Measurements from ENCODE around the gene INSC. TPM values are rescaled to one million over a fixed set of nuclear protein-coding genes. Genes with fewer than 3 reads are reported as not detected.

The INSC gene
- total RNA-seq, 1 experiment from 2014 or later = not detected

- TF ChIP-seq EZH2phosphoT487 (IDR thresholded peaks at IDR 0.05; ENCODE audit: borderline replicate concordance, low read length) (no peak), EZH2 (IDR thresholded peaks at IDR 0.05; ENCODE audit: low read length, unreplicated experiment) (no peak), CTCF (conservative IDR thresholded peaks at IDR 0.05; ENCODE audit: low read depth, low read length) (no peak)
- DNase-seq (no peak), ATAC-seq (no peak)
- no peaks in the 10 kb centered on the region for H3K9me2 ChIP-seq (replicated peaks; ENCODE audit: low read length)
- ChIA-PET POLR2A (ENCODE audit: unreplicated experiment) (no interaction called here), CTCF (no interaction called here)
- H3F3A ChIP-seq (ENCODE audit: low read length, unreplicated experiment) = no peaks in the 10 kb centered on the region
- H2AFZ ChIP-seq (ENCODE audit: low read length) = no peak overlapping the region
- H3K4me1 ChIP-seq (ENCODE audit: insufficient read depth, low read length) = no peaks in the 10 kb centered on the region
- no peaks in the 10 kb centered on the region for H4K20me1 ChIP-seq (ENCODE audit: low read length)
- H3K79me2 ChIP-seq (ENCODE audit: low read length) = no peaks in the 10 kb centered on the region
- H3K9me3 ChIP-seq (ENCODE audit: low read length) = no peaks in the 10 kb centered on the region
- no peak overlapping the region for H3K4me2 ChIP-seq (ENCODE audit: low read length)
- H3K27me3 ChIP-seq (ENCODE audit: low read length) = no peaks in the 10 kb centered on the region
- H3K27ac ChIP-seq (ENCODE audit: low read length) = no peak overlapping the region
- BruUV-seq (replicated peaks) = no TSS peak
- H3K9ac ChIP-seq (ENCODE audit: low read length) = no peak overlapping the region
- H3K4me3 ChIP-seq (ENCODE audit: low read length) = no peak overlapping the region
- no peaks in the 10 kb centered on the region for H3K36me3 ChIP-seq (ENCODE audit: low read depth, low read length)
- intact Hi-C loops (cut with micrococcal nuclease) = no loop called here
Measured at GRCh38 chr11:15223318-15223717, 108.6 kb downstream of the INSC start.

GRCh38 chr11:15224466-15224865 lies 109.7 kb downstream of the INSC start:
- H3K27ac ChIP-seq (ENCODE audit: low read length) = no peak overlapping the region
- H3K9ac ChIP-seq (ENCODE audit: low read length) = no peak overlapping the region
- H4K20me1 ChIP-seq (ENCODE audit: low read length) = no peaks in the 10 kb centered on the region
- ATAC-seq = no peak
- no TSS peak for BruUV-seq (replicated peaks)
- H3K4me1 ChIP-seq (ENCODE audit: insufficient read depth, low read length) = no peaks in the 10 kb centered on the region
- no peaks in the 10 kb centered on the region for H3K36me3 ChIP-seq (ENCODE audit: low read depth, low read length)
- H3K27me3 ChIP-seq (ENCODE audit: low read length) = no peaks in the 10 kb centered on the region
- POLR2A ChIA-PET (ENCODE audit: unreplicated experiment) = no interaction called here
- no peaks in the 10 kb centered on the region for H3K9me2 ChIP-seq (replicated peaks; ENCODE audit: low read length)
- H3F3A ChIP-seq (ENCODE audit: low read length, unreplicated experiment) = no peaks in the 10 kb centered on the region
- intact Hi-C loops (cut with micrococcal nuclease) = no loop called here
- TF ChIP-seq EZH2phosphoT487 (IDR thresholded peaks at IDR 0.05; ENCODE audit: borderline replicate concordance, low read length) = no peak
- no peak for TF ChIP-seq EZH2 (IDR thresholded peaks at IDR 0.05; ENCODE audit: low read length, unreplicated experiment)
- no peak for TF ChIP-seq CTCF (conservative IDR thresholded peaks at IDR 0.05; ENCODE audit: low read depth, low read length)
- H3K4me3 ChIP-seq (ENCODE audit: low read length) = no peak overlapping the region
- no peaks in the 10 kb centered on the region for H3K79me2 ChIP-seq (ENCODE audit: low read length)
- H3K4me2 ChIP-seq (ENCODE audit: low read length) = no peak overlapping the region
- no peak for DNase-seq
- CTCF ChIA-PET = no interaction called here
- no peaks in the 10 kb centered on the region for H3K9me3 ChIP-seq (ENCODE audit: low read length)
- no peak overlapping the region for H2AFZ ChIP-seq (ENCODE audit: low read length)

- Histone ChIP-seq H3K79me2 (ENCODE audit: low read length) (no peaks in the 10 kb centered on the region), H3K27me3 (ENCODE audit: low read length) (no peaks in the 10 kb centered on the region), H3K4me3 (ENCODE audit: low read length) (no peak overlapping the region), H4K20me1 (ENCODE audit: low read length) (no peaks in the 10 kb centered on the region), H3K4me1 (ENCODE audit: insufficient read depth, low read length) (no peaks in the 10 kb centered on the region), H3K36me3 (ENCODE audit: low read depth, low read length) (no peaks in the 10 kb centered on the region), H3K4me2 (ENCODE audit: low read length) (no peak overlapping the region), H3F3A (ENCODE audit: low read length, unreplicated experiment) (no peaks in the 10 kb centered on the region), H3K9me3 (ENCODE audit: low read length) (no peaks in the 10 kb centered on the region), H3K27ac (ENCODE audit: low read length) (no peak overlapping the region), H3K9me2 (replicated peaks; ENCODE audit: low read length) (no peaks in the 10 kb centered on the region), H3K9ac (ENCODE audit: low read length) (no peak overlapping the region), H2AFZ (ENCODE audit: low read length) (no peak overlapping the region)
- TF ChIP-seq EZH2 (IDR thresholded peaks at IDR 0.05; ENCODE audit: low read length, unreplicated experiment) (no peak), CTCF (conservative IDR thresholded peaks at IDR 0.05; ENCODE audit: low read depth, low read length) (no peak), EZH2phosphoT487 (IDR thresholded peaks at IDR 0.05; ENCODE audit: borderline replicate concordance, low read length) (no peak)
- DNase-seq (no peak), ATAC-seq (no peak)
- CTCF ChIA-PET = no interaction called here
- BruUV-seq (replicated peaks) = no TSS peak
- intact Hi-C loops (cut with micrococcal nuclease) = no loop called here
- POLR2A ChIA-PET (ENCODE audit: unreplicated experiment) = no interaction called here
Measured at GRCh38 chr11:15227011-15227410, 112.3 kb downstream of the INSC start.
